ENCODE results near the gene TFEB. TPM values are rescaled to one million over a fixed set of nuclear protein-coding genes. Genes with fewer than 3 reads are reported as not detected.
A peak's percentile ranks its signal among the peaks of the same experiment; 100 is the strongest.

The TFEB gene
- total RNA-seq, 1 donor from 2014 or later: 0.13 TPM

DNA sequence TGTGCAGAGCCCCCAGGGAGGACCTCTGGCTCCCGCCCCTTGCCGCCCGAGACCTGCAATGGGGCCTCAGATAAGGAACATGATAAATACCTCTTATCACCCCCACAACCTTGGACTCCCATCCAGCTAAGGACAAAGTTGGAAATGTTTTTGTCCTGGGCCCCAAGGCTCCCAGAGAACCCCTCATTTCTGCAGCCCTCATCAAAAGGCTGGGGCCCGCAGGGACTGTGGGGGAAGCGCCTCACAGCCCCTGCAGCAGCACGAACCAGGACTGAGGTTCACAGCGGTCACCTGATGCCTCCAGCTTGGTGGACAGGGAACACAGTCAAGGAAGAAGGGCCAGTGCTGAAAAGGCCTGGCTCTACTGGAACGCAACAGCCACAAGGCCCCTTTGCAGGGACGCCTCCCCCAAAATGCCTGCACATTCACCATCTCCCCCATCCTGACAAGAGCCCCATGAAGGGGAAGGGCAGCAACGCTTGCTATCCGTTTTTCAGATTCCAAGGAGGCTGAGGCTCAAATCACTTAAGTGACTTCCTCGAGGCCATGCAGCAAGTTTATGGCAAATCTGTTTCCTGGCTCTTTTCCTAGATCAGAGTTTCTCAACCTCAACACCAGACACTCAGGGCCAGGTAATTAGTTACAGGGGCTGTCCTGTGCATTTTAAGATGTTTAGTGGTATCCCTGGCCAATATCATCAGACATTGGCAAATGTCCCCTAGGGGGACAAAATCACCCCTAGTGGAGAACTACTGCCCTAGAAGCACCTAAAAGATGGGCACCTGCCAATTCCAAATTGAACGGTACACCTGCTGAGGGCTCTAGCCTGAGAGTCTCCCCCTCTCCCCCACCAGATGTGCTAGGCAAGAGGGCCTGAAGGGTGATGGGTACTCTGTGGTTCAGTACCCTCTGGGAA lies 10.6 kb downstream of the TFEB start:
- Mint-ChIP-seq H3K4me3 (no peak overlapping the region), H3K36me3 (no peaks in the 10 kb centered on the region), H3K4me1 (peaks cover 3% of the 10 kb centered on the region), H3K27me3 (ENCODE audit: insufficient read depth, low read depth) (peaks cover 2% of the 10 kb centered on the region), H3K9me3 (no peaks in the 10 kb centered on the region), H3K27ac (no peak overlapping the region)
- Histone ChIP-seq H3K4me1 (no peaks in the 10 kb centered on the region), H3K4me3 (no peak overlapping the region), H3K9me3 (ENCODE audit: low read depth) (no peaks in the 10 kb centered on the region), H3K4me2 (no peak overlapping the region), H3K27me3 (no peaks in the 10 kb centered on the region), H2AFZ (replicated peaks) (no peak overlapping the region), H3F3A (ENCODE audit: low read depth) (no peaks in the 10 kb centered on the region), H3K9ac (no peak overlapping the region), H4K20me1 (ENCODE audit: low read depth) (no peaks in the 10 kb centered on the region), H3K36me3 (no peaks in the 10 kb centered on the region), H3K27ac (no peak overlapping the region), H3K79me2 (ENCODE audit: low read depth) (no peaks in the 10 kb centered on the region)
- no peak for TF ChIP-seq EZH2phosphoT487 (IDR thresholded peaks at IDR 0.05)
- no peak for TF ChIP-seq EZH2 (IDR thresholded peaks at IDR 0.05)
- no peak for TF ChIP-seq CTCF (IDR thresholded peaks at IDR 0.05)
- no peak for DNase-seq (ENCODE audit: low spot score)

- peaks cover 2% of the 10 kb centered on the region for H3K27me3 Mint-ChIP-seq (ENCODE audit: insufficient read depth, low read depth)
- Histone ChIP-seq H3K36me3 (no peaks in the 10 kb centered on the region), H3K9ac (no peak overlapping the region), H3K4me2 (no peak overlapping the region), H3K79me2 (ENCODE audit: low read depth) (no peaks in the 10 kb centered on the region), H3K27me3 (no peaks in the 10 kb centered on the region), H3K4me1 (no peaks in the 10 kb centered on the region), H3K4me3 (no peak overlapping the region), H4K20me1 (ENCODE audit: low read depth) (no peaks in the 10 kb centered on the region), H3F3A (ENCODE audit: low read depth) (no peaks in the 10 kb centered on the region), H2AFZ (replicated peaks) (no peak overlapping the region), H3K9me3 (ENCODE audit: low read depth) (no peaks in the 10 kb centered on the region), H3K27ac (no peak overlapping the region)
- TF ChIP-seq CTCF (IDR thresholded peaks at IDR 0.05): no peak
- TF ChIP-seq EZH2 (IDR thresholded peaks at IDR 0.05): no peak
- no peak for TF ChIP-seq EZH2phosphoT487 (IDR thresholded peaks at IDR 0.05)
- no peaks in the 10 kb centered on the region for H3K9me3 Mint-ChIP-seq
- no peak overlapping the region for H3K27ac Mint-ChIP-seq
- H3K36me3 Mint-ChIP-seq: no peaks in the 10 kb centered on the region
- H3K4me3 Mint-ChIP-seq: no peak overlapping the region
- peaks cover 3% of the 10 kb centered on the region for H3K4me1 Mint-ChIP-seq
- DNase-seq (ENCODE audit: low spot score): no peak
Observed at GRCh38 chr6:41724228-41724580, 11.2 kb downstream of the TFEB start.

DNA sequence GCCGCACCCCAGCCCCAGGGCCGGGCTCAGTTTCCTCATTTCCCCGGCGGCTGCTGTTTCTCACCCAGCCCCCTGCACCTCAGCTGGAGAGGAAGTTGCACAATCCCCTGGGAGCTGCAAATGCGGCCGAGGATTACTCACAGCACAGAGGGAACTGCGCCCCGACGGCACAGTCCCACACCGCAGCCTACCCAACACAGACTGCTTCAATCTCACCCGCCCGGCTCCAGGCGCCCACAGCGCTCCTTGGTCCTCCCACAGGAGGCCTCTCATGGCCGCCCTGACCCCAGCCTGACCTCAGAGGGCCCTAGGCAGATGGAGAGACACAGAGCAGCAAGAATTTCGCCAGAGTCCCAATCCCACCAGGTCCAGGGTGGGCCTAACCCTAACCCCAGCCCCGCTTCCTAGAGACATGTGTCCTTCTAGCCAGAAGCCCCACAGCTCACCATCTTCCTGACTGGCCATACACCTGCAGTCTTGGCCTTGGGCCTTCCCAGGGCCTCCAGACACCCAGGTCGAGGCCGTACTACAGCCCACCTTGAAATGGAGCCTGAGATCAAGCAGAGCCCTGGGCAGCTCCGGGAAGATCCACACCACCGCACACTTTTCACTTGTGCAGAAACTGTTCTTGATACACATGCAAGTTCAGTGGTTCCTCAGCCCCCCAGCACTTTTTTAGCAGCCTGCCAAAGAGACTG lies 11.7 kb downstream of the TFEB start:
- no peaks in the 10 kb centered on the region for H3K27me3 ChIP-seq
- H3K4me1 Mint-ChIP-seq: peaks cover 3% of the 10 kb centered on the region
- no peaks in the 10 kb centered on the region for H4K20me1 ChIP-seq (ENCODE audit: low read depth)
- no peak overlapping the region for H3K27ac ChIP-seq
- peak overlapping the region; percentile 47 for H3K27ac Mint-ChIP-seq
- no peaks in the 10 kb centered on the region for H3K36me3 Mint-ChIP-seq
- H3K4me1 ChIP-seq: no peaks in the 10 kb centered on the region
- H3K4me3 ChIP-seq: no peak overlapping the region
- H3K79me2 ChIP-seq (ENCODE audit: low read depth): no peaks in the 10 kb centered on the region
- H3K27me3 Mint-ChIP-seq (ENCODE audit: insufficient read depth, low read depth): peaks cover 2% of the 10 kb centered on the region
- no peaks in the 10 kb centered on the region for H3K9me3 ChIP-seq (ENCODE audit: low read depth)
- H3F3A ChIP-seq (ENCODE audit: low read depth): no peaks in the 10 kb centered on the region
- no peak overlapping the region for H2AFZ ChIP-seq (replicated peaks)
- no peaks in the 10 kb centered on the region for H3K9me3 Mint-ChIP-seq
- H3K36me3 ChIP-seq: no peaks in the 10 kb centered on the region
- DNase-seq (ENCODE audit: low spot score): no peak
- H3K9ac ChIP-seq: no peak overlapping the region
- no peak for TF ChIP-seq EZH2 (IDR thresholded peaks at IDR 0.05)
- no peak for TF ChIP-seq CTCF (IDR thresholded peaks at IDR 0.05)
- no peak for TF ChIP-seq EZH2phosphoT487 (IDR thresholded peaks at IDR 0.05)
- no peak overlapping the region for H3K4me3 Mint-ChIP-seq
- no peak overlapping the region for H3K4me2 ChIP-seq
